ENCODE measurements around the gene DOLK. TPM values are rescaled to one million over a fixed set of nuclear protein-coding genes. Genes with fewer than 3 reads are reported as not detected.

Gene DOLK
- total RNA-seq, result 26.0 and 28.4 TPM in 2 replicates

GRCh38 chr9:128947527-128948301 lies at the start of gene DOLK, which contains the start of gene NUP188:
DOLK (minus strand) TSS chr9:128947603; CDS start chr9:128947303, 300 bp downstream.
NUP188 (plus strand) TSS chr9:128947699; CDS start chr9:128947720, 21 bp downstream.

GRCh38 chr9:128920381-128921058 lies 26.9 kb downstream of the DOLK start, which contains the start of gene PHYHD1:
PHYHD1 (plus strand) TSS chr9:128920982; CDS start chr9:128922324, 1,342 bp downstream.

Other genes with a start within 250 kb of the DOLK start
- 0.34 and 0.79 TPM in 2 replicates for gene PKN3, start 245.1 kb downstream of the DOLK start, total RNA-seq
- 23.4 and 28.7 TPM in 2 replicates for gene ZDHHC12, start 223.5 kb downstream of the DOLK start, total RNA-seq
- gene ZER1, start 175.7 kb downstream of the DOLK start, total RNA-seq, result 16.8 and 19.1 TPM in 2 replicates
- gene TBC1D13, start 160.3 kb downstream of the DOLK start, total RNA-seq, result 9.0 and 10.8 TPM in 2 replicates
- 17.5 and 22.2 TPM in 2 replicates for gene ENDOG, start 129.1 kb downstream of the DOLK start, total RNA-seq
- 10.7 and 11.2 TPM in 2 replicates for gene SPOUT1, start 117.8 kb downstream of the DOLK start, total RNA-seq
- 8.4 and 8.7 TPM in 2 replicates for gene KYAT1, start 65.7 kb downstream of the DOLK start, total RNA-seq
- gene LRRC8A, start 65.5 kb downstream of the DOLK start, total RNA-seq, result 21.0 and 27.0 TPM in 2 replicates
- 16.2 and 16.3 TPM in 2 replicates for gene PHYHD1, start 26.6 kb downstream of the DOLK start, total RNA-seq
- gene NUP188, start 96 bp upstream of the DOLK start, total RNA-seq, result 26.2 and 32.5 TPM in 2 replicates
- gene SH3GLB2, start 80.7 kb upstream of the DOLK start, total RNA-seq, result 45.2 and 46.6 TPM in 2 replicates
- 20.2 and 25.5 TPM in 2 replicates for gene MIGA2, start 89.0 kb upstream of the DOLK start, total RNA-seq
- gene DOLPP1, start 133.5 kb upstream of the DOLK start, total RNA-seq, result 5.4 and 6.2 TPM in 2 replicates
- 46.4 and 49.0 TPM in 2 replicates for gene CRAT, start 163.2 kb upstream of the DOLK start, total RNA-seq
- 68.0 and 114 TPM in 2 replicates for gene PTPA, start 163.8 kb upstream of the DOLK start, total RNA-seq
- 32.1 and 74.6 TPM in 2 replicates for gene IER5L, start 230.7 kb upstream of the DOLK start, total RNA-seq

Data from bronchial smooth muscle cell (primary cell).